GM18909 (cell line): ENCODE data around the gene ILDR2.
"Not testable (repeated sequence)": the region's sequence is repeated elsewhere in the genome, so short reads cannot be mapped to it uniquely, and the experiment has no call there.

Source experiments
- ATAC-seq: cut with Tn5 transposase; IDR thresholded peaks from one replicate; pipeline ENCODE4 v1.9.1; 2021; ENCODE audit warnings: mild to moderate bottlenecking; ENCODE audit not compliant: unreplicated experiment, poor library complexity

The ILDR2 gene

GRCh38 chr1:166900987-166901386 lies 74.4 kb downstream of the ILDR2 start:
- ATAC-seq: no peak

GRCh38 chr1:166899769-166900168 lies 75.6 kb downstream of the ILDR2 start:
- no peak for ATAC-seq

GRCh38 chr1:166895766-166896165 lies 79.6 kb downstream of the ILDR2 start:
- ATAC-seq: no peak

GRCh38 chr1:166889776-166890175 lies 85.6 kb downstream of the ILDR2 start:
- ATAC-seq: no peak

GRCh38 chr1:166888373-166889111 lies 86.8 kb downstream of the ILDR2 start:
- ATAC-seq: no peak

- peak; percentile 59 for ATAC-seq
Measured at GRCh38 chr1:166884971-166885370, 90.4 kb downstream of the ILDR2 start.

- peak; percentile 72 for ATAC-seq
Measured at GRCh38 chr1:166884040-166884642, 91.2 kb downstream of the ILDR2 start.

- no peak for ATAC-seq
Measured at GRCh38 chr1:166882893-166883292, 92.4 kb downstream of the ILDR2 start.

- ATAC-seq: not testable (repeated sequence)
Measured at GRCh38 chr1:166878173-166878917, 97.0 kb downstream of the ILDR2 start.

GRCh38 chr1:166876540-166876838 lies 98.9 kb downstream of the ILDR2 start:
- peak; percentile 3 for ATAC-seq

- peak; percentile 90 for ATAC-seq
Measured at GRCh38 chr1:166875734-166876539, 99.4 kb downstream of the ILDR2 start, which contains the start of gene TADA1. TSS of gene TADA1 (minus strand) at chr1:166876264. CDS start at chr1:166876233, 31 bp downstream.

GRCh38 chr1:166875302-166875733 lies 100.0 kb downstream of the ILDR2 start:
- no peak for ATAC-seq

- ATAC-seq: no peak
Measured at GRCh38 chr1:166874464-166874863, 100.9 kb downstream of the ILDR2 start.

- no peak for ATAC-seq
Measured at GRCh38 chr1:166870584-166870983, 104.8 kb downstream of the ILDR2 start.

GRCh38 chr1:166869318-166870099 lies 105.8 kb downstream of the ILDR2 start:
- no peak for ATAC-seq

GRCh38 chr1:166868639-166869038 lies 106.7 kb downstream of the ILDR2 start:
- ATAC-seq: no peak

GRCh38 chr1:166865926-166866325 lies 109.4 kb downstream of the ILDR2 start:
- no peak for ATAC-seq

GRCh38 chr1:166859597-166859996 lies 115.7 kb downstream of the ILDR2 start:
- no peak for ATAC-seq

GRCh38 chr1:166858726-166859419 lies 116.5 kb downstream of the ILDR2 start:
- ATAC-seq: no peak
